Mesothelial cell of epicardium (in vitro differentiated cells): ENCODE data around the gene SLC23A3. TPM values are rescaled to one million over a fixed set of nuclear protein-coding genes. Genes with fewer than 3 reads are reported as not detected.
A peak's percentile ranks its signal among the peaks of the same experiment; 100 is the strongest.

Experiments used
- DNase-seq, 2 experiments: peaks; one replicate each; pipeline ENCODE4 v3.0.0; 2021; ENCODE audit warnings: low spot score in 2 of 2; ENCODE audit not compliant: unreplicated experiment in 2 of 2
- H3K27ac Mint-ChIP-seq: 2 replicates; pipeline ENCODE4 v1.8.0; 2021; ENCODE audit warnings: mixed read lengths
- H3K27me3 Mint-ChIP-seq: 2 replicates; pipeline ENCODE4 v1.8.0; 2021; ENCODE audit warnings: low read depth, mixed read lengths
- H3K36me3 Mint-ChIP-seq: 2 replicates; pipeline ENCODE4 v1.8.0; 2021; ENCODE audit warnings: mixed read lengths
- H3K4me1 Mint-ChIP-seq: 2 replicates; pipeline ENCODE4 v1.8.0; 2021; ENCODE audit warnings: mixed read lengths
- H3K4me3 Mint-ChIP-seq: 2 replicates; pipeline ENCODE4 v1.8.0; 2021; ENCODE audit warnings: mild to moderate bottlenecking, moderate library complexity, mixed read lengths
- H3K9me3 Mint-ChIP-seq: 2 replicates; pipeline ENCODE4 v1.8.0; 2021; ENCODE audit warnings: mixed read lengths
- CTCF ChIP-seq: fragments of 200-600 bp; sonication (generic); IDR thresholded peaks from one replicate; pipeline ENCODE4 v1.5.0; 2021; ENCODE audit warnings: antibody characterized with exemption; ENCODE audit not compliant: unreplicated experiment
- total RNA-seq: library from RNA; stranded (reverse); gene quantifications from 3 replicates; pipeline ENCODE4 v1.2.1, GENCODE V29; 2021

The SLC23A3 gene
- total RNA-seq, 1 donor from 2014 or later = 1.6 TPM

GRCh38 chr2:219157396-219157795 is 12.4 kb downstream of the SLC23A3 start:
- Mint-ChIP-seq H3K9me3 (no peaks in the 10 kb centered on the region), H3K4me3 (no peak overlapping the region), H3K4me1 (peaks cover 13% of the 10 kb centered on the region), H3K27me3 (no peaks in the 10 kb centered on the region), H3K27ac (no peak overlapping the region), H3K36me3 (peaks cover 5% of the 10 kb centered on the region)
- TF ChIP-seq CTCF = no peak
- DNase-seq = no peak

- H3K27me3 Mint-ChIP-seq = no peaks in the 10 kb centered on the region
- TF ChIP-seq CTCF = peak; percentile 91
- no peak overlapping the region for H3K4me3 Mint-ChIP-seq
- H3K27ac Mint-ChIP-seq = no peak overlapping the region
- H3K36me3 Mint-ChIP-seq = peaks cover 5% of the 10 kb centered on the region
- peaks cover 6% of the 10 kb centered on the region for H3K4me1 Mint-ChIP-seq
- no peak for DNase-seq
- no peaks in the 10 kb centered on the region for H3K9me3 Mint-ChIP-seq
These were observed 14.7 kb downstream of the SLC23A3 start for GRCh38 chr2:219155054-219155644.

- TF ChIP-seq CTCF = no peak
- DNase-seq = no peak
- Mint-ChIP-seq H3K27ac (no peak overlapping the region), H3K4me3 (no peak overlapping the region), H3K4me1 (no peaks in the 10 kb centered on the region), H3K36me3 (peaks cover 15% of the 10 kb centered on the region), H3K27me3 (no peaks in the 10 kb centered on the region), H3K9me3 (no peaks in the 10 kb centered on the region)
These were observed 20.2 kb downstream of the SLC23A3 start for GRCh38 chr2:219149667-219150066.

GRCh38 chr2:219142329-219142728 is 27.5 kb downstream of the SLC23A3 start:
- DNase-seq = no peak
- peaks cover 5% of the 10 kb centered on the region for H3K9me3 Mint-ChIP-seq
- H3K27me3 Mint-ChIP-seq = no peaks in the 10 kb centered on the region
- H3K27ac Mint-ChIP-seq = no peak overlapping the region
- H3K4me3 Mint-ChIP-seq = no peak overlapping the region
- TF ChIP-seq CTCF = no peak
- H3K36me3 Mint-ChIP-seq = peaks cover 29% of the 10 kb centered on the region
- H3K4me1 Mint-ChIP-seq = no peaks in the 10 kb centered on the region

- no peaks in the 10 kb centered on the region for H3K27me3 Mint-ChIP-seq
- H3K4me1 Mint-ChIP-seq = no peaks in the 10 kb centered on the region
- H3K27ac Mint-ChIP-seq = no peak overlapping the region
- peaks cover 5% of the 10 kb centered on the region for H3K9me3 Mint-ChIP-seq
- no peak for TF ChIP-seq CTCF
- DNase-seq = no peak
- no peak overlapping the region for H3K4me3 Mint-ChIP-seq
- H3K36me3 Mint-ChIP-seq = peaks cover 22% of the 10 kb centered on the region
These were observed 29.1 kb downstream of the SLC23A3 start for GRCh38 chr2:219140722-219141121.

- Mint-ChIP-seq H3K27me3 (no peaks in the 10 kb centered on the region), H3K4me1 (no peaks in the 10 kb centered on the region), H3K36me3 (peaks cover 2% of the 10 kb centered on the region), H3K27ac (no peak overlapping the region), H3K9me3 (no peaks in the 10 kb centered on the region), H3K4me3 (no peak overlapping the region)
- TF ChIP-seq CTCF = no peak
- no peak for DNase-seq
These were observed 35.9 kb downstream of the SLC23A3 start for GRCh38 chr2:219133976-219134375.
